Progenitor cell of endocrine pancreas (in vitro differentiated cells): ENCODE results near the gene ZIM2. TPM values are rescaled to one million over a fixed set of nuclear protein-coding genes. Genes with fewer than 3 reads are reported as not detected.

ENCODE experiments used
- DNase-seq: peaks from one replicate; pipeline ENCODE4 v3.0.0; 2021; ENCODE audit warnings: low spot score; ENCODE audit not compliant: unreplicated experiment
- H3K27ac Mint-ChIP-seq: 2 replicates; pipeline ENCODE4 v1.8.0; 2021; ENCODE audit warnings: mild to moderate bottlenecking, moderate library complexity, mixed read lengths
- H3K27me3 Mint-ChIP-seq: 2 replicates; pipeline ENCODE4 v1.8.0; 2021; ENCODE audit warnings: mixed read lengths
- H3K36me3 Mint-ChIP-seq: 2 replicates; pipeline ENCODE4 v1.8.0; 2022; ENCODE audit warnings: mixed read lengths; ENCODE audit not compliant: insufficient read depth
- H3K4me1 Mint-ChIP-seq: 2 replicates; pipeline ENCODE4 v1.8.0; 2021; ENCODE audit warnings: low read depth, mixed read lengths
- H3K4me3 Mint-ChIP-seq: 2 replicates; pipeline ENCODE4 v1.8.0; 2021; ENCODE audit warnings: low read depth, mild to moderate bottlenecking, moderate library complexity, mixed read lengths
- H3K9me3 Mint-ChIP-seq: 2 replicates; pipeline ENCODE4 v1.8.0; 2021; ENCODE audit warnings: low read depth, mixed read lengths
- CTCF ChIP-seq: fragments of 200-600 bp; sonication (generic); IDR thresholded peaks from one replicate; pipeline ENCODE4 v1.5.0; 2021; ENCODE audit warnings: antibody characterized with exemption, mild to moderate bottlenecking; ENCODE audit not compliant: unreplicated experiment
- total RNA-seq: library from RNA; stranded (reverse); gene quantifications from 2 replicates; pipeline ENCODE4 v1.2.1, GENCODE V29; 2021

The ZIM2 gene
- total RNA-seq, 1 donor from 2014 or later, result not detected

- no peak for DNase-seq
- Mint-ChIP-seq H3K36me3 (peaks cover 3% of the 10 kb centered on the region), H3K27me3 (no peaks in the 10 kb centered on the region), H3K27ac (no peak overlapping the region), H3K9me3 (peaks cover 73% of the 10 kb centered on the region), H3K4me1 (no peaks in the 10 kb centered on the region), H3K4me3 (no peak overlapping the region)
- TF ChIP-seq CTCF, result no peak
These were observed 21.4 kb downstream of the ZIM2 start for GRCh38 chr19:56819166-56819565.

GRCh38 chr19:56814656-56815055 lies 25.9 kb downstream of the ZIM2 start:
- no peak for TF ChIP-seq CTCF
- Mint-ChIP-seq H3K27me3 (no peaks in the 10 kb centered on the region), H3K9me3 (peaks cover 77% of the 10 kb centered on the region), H3K27ac (no peak overlapping the region), H3K36me3 (peaks cover 1% of the 10 kb centered on the region), H3K4me1 (no peaks in the 10 kb centered on the region), H3K4me3 (no peak overlapping the region)
- no peak for DNase-seq

GRCh38 chr19:56813531-56813930 lies 27.0 kb downstream of the ZIM2 start:
- Mint-ChIP-seq H3K9me3 (peaks cover 76% of the 10 kb centered on the region), H3K4me1 (no peaks in the 10 kb centered on the region), H3K4me3 (no peak overlapping the region), H3K27me3 (no peaks in the 10 kb centered on the region), H3K27ac (no peak overlapping the region), H3K36me3 (peaks cover 1% of the 10 kb centered on the region)
- no peak for DNase-seq
- TF ChIP-seq CTCF, result no peak

GRCh38 chr19:56811480-56811879 lies 29.0 kb downstream of the ZIM2 start:
- Mint-ChIP-seq H3K36me3 (peaks cover 3% of the 10 kb centered on the region), H3K9me3 (peaks cover 75% of the 10 kb centered on the region), H3K27me3 (no peaks in the 10 kb centered on the region), H3K27ac (no peak overlapping the region), H3K4me3 (no peak overlapping the region), H3K4me1 (no peaks in the 10 kb centered on the region)
- no peak for DNase-seq
- no peak for TF ChIP-seq CTCF

- H3K4me3 Mint-ChIP-seq, result no peak overlapping the region
- no peaks in the 10 kb centered on the region for H3K4me1 Mint-ChIP-seq
- H3K36me3 Mint-ChIP-seq, result peaks cover 3% of the 10 kb centered on the region
- no peaks in the 10 kb centered on the region for H3K27me3 Mint-ChIP-seq
- no peak overlapping the region for H3K27ac Mint-ChIP-seq
- TF ChIP-seq CTCF, result no peak
- peaks cover 76% of the 10 kb centered on the region for H3K9me3 Mint-ChIP-seq
- DNase-seq, result no peak
These were observed 30.3 kb downstream of the ZIM2 start for GRCh38 chr19:56810260-56810659.
